Frontal cortex (tissue), 4 donors: ENCODE data around the gene ABL2. TPM values are rescaled to one million over a fixed set of nuclear protein-coding genes. Genes with fewer than 3 reads are reported as not detected.
"Not testable (repeated sequence)": the region's sequence is repeated elsewhere in the genome, so short reads cannot be mapped to it uniquely, and the experiment has no call there.

Experiments
- DNase-seq, 2 donors: peaks; one replicate each; pipeline ENCODE4 v3.0.0; 2012; ENCODE audit warnings: low spot score in 2 of 2
- FAIRE-seq: peaks from 2 replicates; lab custom pipeline; 2012; peaks lifted over from hg19 to GRCh38; lab: Jason Lieb, UNC
- total RNA-seq: library from RNA; depleted of rRNA; stranded (reverse); fragments of >200 nt; gene quantifications from one replicate; pipeline ENCODE4 v1.2.3, GENCODE V29; 2014
- donor health status: control.
- donor health status: control.
- donor health status: control.

Gene ABL2
- total RNA-seq, 1 donor from 2014 or later, result 33.0 TPM

GRCh38 chr1:179221121-179221520 lies 8.4 kb downstream of the ABL2 start:
- DNase-seq, FAIRE-seq: not testable (repeated sequence)

DNA sequence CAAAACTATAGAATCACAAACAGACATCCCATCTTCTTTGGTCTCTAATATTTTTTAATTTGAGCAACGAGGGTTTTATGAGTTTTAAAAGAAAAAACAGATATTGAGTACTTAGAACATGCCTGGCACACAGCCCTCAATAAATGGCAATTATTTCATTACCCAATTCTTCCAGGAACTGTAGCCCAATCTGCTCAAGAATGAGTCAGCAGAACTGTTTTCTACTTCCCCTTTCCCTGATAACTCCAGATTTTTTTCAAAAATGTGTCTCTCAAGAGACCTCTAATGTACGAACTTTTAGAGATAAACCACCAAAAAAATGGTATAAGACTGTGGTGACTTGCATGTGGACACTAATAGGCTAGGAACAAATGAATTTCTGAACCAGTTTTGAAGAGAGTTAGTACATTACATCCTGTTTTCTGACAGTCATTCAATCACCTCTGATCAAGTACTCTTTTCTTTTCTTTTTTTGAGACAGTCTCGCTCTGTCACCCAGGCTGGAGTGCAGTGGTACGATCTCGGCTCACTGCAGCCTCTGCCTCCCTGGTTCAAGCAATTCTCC lies 11.5 kb downstream of the ABL2 start:
- FAIRE-seq (no peak), DNase-seq (no peak)

GRCh38 chr1:179213317-179213716 lies 16.2 kb downstream of the ABL2 start:
- not testable (repeated sequence) for DNase-seq, FAIRE-seq

- no peak for DNase-seq
- FAIRE-seq, result no peak
These were observed 20.6 kb downstream of the ABL2 start for GRCh38 chr1:179208681-179209477.

GRCh38 chr1:179206812-179207211 lies 22.7 kb downstream of the ABL2 start:
- FAIRE-seq (no peak), DNase-seq (no peak)

DNA sequence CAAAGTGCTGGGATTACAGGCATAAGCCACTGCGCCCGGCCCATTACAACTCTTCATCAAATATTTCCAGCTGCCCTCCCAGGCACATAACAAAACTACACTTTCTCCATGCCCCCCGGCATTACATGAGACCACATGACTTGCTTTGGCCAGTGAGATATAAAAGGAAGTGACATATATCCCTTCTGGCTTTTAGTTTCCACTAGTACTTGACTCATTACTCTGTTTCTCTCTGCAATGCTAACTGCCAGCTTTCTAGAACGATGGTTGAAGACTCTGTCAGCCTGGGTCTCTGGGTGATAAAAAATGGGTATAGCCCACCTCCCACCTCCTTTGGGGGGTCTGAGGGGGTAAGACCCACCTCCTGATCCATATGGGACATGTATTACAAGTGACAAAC lies 24.2 kb downstream of the ABL2 start:
- FAIRE-seq (no peak), DNase-seq (no peak)

DNA sequence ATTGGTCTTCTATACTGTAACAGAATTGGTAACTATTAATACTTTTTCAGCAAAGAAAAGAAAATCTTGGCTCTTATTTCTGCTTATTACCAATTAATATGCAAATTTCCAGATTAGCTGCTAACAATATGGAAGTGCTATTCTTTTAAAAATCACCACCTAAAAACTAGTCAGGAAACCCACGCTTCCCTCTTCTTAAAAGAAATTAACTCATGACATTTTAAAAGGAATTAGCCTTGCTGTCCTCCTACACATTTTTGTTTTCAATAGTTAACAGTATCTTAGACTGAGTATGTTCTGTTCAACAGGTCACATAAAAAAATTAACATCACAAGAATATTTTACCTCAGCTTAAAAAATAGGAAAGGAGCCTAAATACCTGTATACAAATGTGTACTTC lies 27.3 kb downstream of the ABL2 start:
- FAIRE-seq (no peak), DNase-seq (no peak)

DNA sequence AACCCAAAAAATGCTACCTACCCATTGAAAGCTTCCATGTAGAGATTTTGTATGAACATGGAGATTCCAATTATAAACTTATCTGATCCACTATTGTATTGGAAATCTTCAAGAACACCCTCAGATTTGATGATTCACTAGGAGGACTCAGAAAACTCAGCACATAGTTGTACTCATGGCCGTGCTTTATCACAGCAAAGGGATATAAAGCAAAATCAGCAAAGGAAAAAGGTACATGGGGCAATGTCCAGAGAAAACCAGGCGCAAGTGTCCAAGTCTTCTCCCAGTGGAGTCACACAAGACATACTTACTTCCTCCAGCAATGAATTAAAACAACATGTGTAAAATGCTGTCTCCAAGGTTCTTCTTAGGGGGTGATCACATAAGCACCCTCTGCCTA lies 28.9 kb downstream of the ABL2 start:
- DNase-seq (no peak), FAIRE-seq (no peak)

- FAIRE-seq, result no peak
- DNase-seq, result no peak
These were observed 31.7 kb downstream of the ABL2 start for GRCh38 chr1:179197690-179198297.

DNA sequence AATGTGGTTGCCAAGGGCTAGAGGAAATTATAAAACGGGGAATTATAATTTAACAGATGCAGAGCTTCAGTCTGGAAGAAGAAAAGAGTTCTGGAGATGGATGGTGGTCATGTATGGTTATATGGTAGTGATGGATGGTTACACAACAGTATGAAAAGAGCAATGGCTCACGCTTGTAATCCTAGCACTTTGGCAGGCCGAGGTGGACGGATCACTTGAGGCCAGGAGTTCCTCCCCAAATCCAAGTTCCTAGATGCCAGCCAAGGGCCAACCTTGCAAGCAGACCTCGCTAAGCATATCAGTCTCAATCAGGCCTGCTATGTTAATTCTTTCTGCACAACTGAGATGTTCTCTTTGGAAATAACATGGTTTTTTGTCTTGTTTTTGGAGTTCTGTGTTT lies 33.6 kb downstream of the ABL2 start:
- not testable (repeated sequence) for DNase-seq, FAIRE-seq

DNA sequence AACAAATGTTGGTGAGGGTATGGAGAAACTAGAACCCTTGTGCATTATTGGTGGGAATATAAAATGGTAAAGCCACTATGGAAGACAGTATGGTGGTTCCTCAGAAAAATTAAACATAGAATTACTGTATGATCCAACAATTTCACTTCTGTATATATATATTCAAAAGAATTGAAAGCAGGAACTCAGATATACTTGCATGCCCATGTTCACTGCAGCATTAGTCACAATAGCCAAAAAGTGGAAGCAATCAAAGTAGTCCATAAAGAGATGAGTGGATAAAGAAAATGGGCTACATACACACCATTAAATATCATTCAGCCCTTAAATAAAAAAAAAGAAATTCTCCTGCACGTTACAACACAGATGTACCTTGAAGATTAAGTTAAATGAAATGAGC lies 34.1 kb downstream of the ABL2 start:
- DNase-seq, result no peak
- FAIRE-seq, result no peak

DNA sequence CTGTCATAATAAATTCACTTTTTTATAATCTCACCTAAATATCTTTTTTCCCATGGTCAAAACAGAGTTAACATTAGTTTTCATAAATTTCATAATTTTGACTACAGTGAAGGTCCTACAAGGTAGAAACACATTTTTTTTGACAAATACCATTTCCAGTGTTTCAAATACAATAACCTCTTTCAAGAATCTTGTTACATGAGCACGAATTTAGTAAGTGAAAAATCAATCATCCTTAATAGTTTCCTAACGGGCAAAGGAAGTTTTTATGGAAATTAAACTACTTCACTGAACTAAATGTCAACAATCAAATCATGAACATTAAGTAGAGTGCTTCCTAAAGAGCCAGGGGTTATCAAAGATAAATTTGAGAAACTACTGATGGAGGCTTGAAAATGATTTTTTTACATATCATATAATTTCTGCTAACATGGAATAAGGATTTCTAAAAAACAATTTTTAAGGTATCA lies 35.4 kb downstream of the ABL2 start:
- no peak for DNase-seq

DNA sequence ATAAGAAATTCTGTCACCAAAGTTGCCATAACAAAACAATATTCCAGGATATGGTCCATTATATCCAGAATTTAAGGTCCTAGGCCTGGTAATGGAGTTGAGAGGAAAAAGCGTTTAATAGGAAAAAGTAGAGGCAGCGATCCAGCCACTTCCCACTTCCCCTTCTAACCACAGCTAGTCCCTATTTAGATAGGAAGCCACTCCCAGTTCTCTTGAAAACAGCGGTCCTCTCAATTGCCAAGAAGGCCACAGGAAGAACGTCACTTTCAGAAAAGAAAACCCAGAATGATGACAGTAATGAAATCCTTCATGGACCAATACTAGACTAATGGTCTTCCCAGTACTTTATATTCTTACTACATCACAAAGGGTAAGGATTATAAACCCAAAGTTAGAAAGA lies 38.6 kb downstream of the ABL2 start:
- no peak for DNase-seq
- no peak for FAIRE-seq

More for the DNA sequence above, 35.4 kb downstream of the ABL2 start:
- no peak for FAIRE-seq

DNA sequence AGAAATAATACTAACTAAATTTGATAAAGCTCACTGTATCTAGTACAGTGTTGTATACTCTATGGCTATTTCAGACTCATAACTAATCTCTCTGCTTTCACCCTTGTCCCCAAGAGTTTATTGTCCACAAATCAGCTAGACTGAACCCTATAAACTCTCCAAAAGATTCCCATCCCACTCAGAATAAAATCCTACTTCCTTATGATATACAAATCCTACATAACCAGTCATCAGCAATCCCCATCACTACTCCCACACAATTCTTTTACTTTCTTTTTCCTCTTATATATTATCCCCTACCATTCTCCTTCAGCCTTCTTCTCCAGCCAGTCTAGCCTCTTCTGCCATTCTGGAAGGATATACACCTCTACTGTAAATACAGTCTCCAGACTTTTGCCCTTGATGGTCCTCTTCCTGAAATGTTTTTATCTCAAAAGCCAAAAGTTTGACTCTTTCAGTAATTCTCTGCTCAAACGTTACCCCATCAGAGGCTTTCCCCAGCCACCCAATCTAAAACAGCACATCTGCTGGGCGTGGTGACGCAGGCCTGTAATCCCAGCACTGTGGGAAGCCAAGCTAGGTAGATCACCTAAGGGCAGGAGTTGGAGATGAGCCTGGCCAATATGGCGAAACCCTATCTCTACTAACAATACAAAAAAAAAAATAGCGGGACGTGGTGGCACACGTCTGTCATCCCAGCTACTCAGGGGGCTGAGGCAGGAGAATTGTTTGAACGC lies 41.6 kb downstream of the ABL2 start:
- FAIRE-seq, result no peak
- DNase-seq, result no peak

GRCh38 chr1:179187043-179187442 lies 42.4 kb downstream of the ABL2 start:
- FAIRE-seq (no peak), DNase-seq (no peak)

GRCh38 chr1:179184403-179184802 lies 45.1 kb downstream of the ABL2 start:
- FAIRE-seq (no peak), DNase-seq (no peak)

DNA sequence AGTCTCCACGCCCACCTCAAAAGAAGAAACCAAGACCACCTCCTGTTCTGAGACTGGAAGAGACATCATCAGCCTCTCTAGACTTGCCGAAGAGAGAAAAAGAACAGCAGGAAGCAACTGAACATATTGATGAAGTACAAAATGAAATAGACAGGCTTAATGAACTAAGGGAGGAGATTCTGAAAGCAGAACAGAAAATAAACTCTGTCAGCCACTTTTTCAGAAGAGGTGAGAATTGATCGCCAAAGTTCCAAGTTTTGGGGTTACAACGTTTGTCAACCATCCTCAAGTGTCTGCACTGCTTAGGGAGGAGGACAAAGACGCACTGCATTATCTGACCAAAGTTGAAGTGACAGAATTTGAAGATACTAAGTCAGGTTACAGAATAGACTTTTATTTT lies 45.6 kb downstream of the ABL2 start:
- DNase-seq (no peak), FAIRE-seq (no peak)

- FAIRE-seq (no peak), DNase-seq (no peak)
These were observed 50.5 kb downstream of the ABL2 start for GRCh38 chr1:179178950-179179349.

- FAIRE-seq (no peak), DNase-seq (no peak)
These were observed 51.3 kb downstream of the ABL2 start for GRCh38 chr1:179178183-179178582.

DNA sequence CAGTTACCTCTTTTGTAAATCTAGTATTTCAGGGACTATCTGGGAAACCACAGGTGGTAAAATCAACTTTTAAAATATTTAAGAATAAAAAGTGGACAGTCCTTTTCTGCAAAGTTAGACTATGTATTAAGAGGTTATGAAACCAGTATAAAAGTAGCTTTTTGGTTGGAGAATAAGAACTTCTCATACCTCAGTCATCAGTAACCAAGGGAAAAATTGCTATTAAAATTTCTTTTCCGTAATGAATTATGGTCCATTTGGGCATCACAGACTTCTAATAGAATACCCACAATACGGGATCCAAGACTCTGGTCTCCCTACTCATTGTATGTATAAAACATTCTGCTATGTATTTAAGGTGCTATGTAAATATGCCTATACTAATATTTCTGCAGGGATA lies 51.9 kb downstream of the ABL2 start:
- DNase-seq, result no peak
- FAIRE-seq, result no peak
